ENCODE measurements around the gene GRK5.

DNA sequence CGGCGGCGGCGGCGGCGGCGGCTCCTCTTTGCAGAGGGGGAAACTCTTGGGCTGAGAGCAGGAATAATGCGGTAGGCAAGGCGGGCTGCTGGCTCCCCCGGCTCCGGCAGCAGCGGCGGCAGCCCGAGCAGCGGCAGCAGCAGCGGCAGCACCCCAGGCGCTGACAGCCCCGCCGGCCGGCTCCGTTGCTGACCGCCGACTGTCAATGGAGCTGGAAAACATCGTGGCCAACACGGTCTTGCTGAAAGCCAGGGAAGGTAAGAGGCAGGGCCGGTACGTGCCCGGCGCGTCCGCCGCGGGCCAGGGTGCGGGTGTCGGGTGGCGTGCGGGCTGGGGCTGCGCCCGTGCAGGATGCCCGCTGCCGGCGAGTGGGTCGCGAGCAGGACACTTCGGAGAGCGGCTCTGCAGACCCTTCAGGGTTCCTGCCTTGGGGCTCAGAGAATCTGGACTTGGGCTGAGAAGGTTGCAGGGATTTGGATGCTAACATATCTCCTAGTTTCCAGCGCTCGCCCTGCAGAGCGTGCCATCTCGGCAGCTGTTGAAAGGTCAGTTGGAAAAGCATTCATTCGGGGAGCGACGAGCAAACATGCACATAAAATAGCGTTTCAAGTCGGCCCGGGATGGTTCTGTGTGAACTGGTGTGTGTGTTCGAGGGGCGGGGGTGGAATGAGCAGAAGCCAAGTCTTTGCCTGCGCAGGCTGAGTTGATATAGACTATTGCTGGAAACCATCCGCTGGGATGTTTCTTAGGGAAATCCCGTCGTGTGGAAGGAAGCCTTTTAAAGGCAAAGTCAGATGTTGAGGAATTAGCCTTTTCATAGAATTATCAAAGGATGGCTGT, 562 bp downstream of the GRK5 start:
- TF ChIP-seq POLR2AphosphoS5 (IDR thresholded peaks at IDR 0.05; ENCODE audit: low read depth, low read length) (no peak), TAF1 (IDR thresholded peaks at IDR 0.05; ENCODE audit: borderline replicate concordance, low read depth, low read length) (no peak)

Measured in GM12892 (cell line).